Stimulated activated CD8-positive, alpha-beta memory T cell treated with anti-CD3 and anti-CD28 coated beads, Interleukin-15, amount 100 ng/mL, for 48 hours (primary cell): ENCODE measurements around the gene CDK5RAP1.
"Not testable (repeated sequence)": the region's sequence is repeated elsewhere in the genome, so short reads cannot be mapped to it uniquely, and the experiment has no call there.

ENCODE experiments used
- DNase-seq, 2 donors: peaks; one replicate each; pipeline ENCODE4 v3.0.0-alpha.2; 2020; ENCODE audit warnings: low read depth in 2 of 2

Gene CDK5RAP1

GRCh38 chr20:33401184-33401920 is at the start of gene CDK5RAP1:
TSS of gene CDK5RAP1 (minus strand) at chr20:33401519. CDS start at chr20:33397064, 4,455 bp downstream.
- DNase-seq = peak; percentile 71 to 76

- no peak for DNase-seq
Observed at GRCh38 chr20:33450867-33451266, 49.5 kb upstream of the CDK5RAP1 start.

GRCh38 chr20:33445881-33446625 is 44.7 kb upstream of the CDK5RAP1 start:
- no peak for DNase-seq

GRCh38 chr20:33444797-33445560 is 43.7 kb upstream of the CDK5RAP1 start:
- no peak for DNase-seq

GRCh38 chr20:33443512-33444239 is 42.4 kb upstream of the CDK5RAP1 start, which contains the start of gene SNTA1:
TSS of gene SNTA1 (minus strand) at chr20:33443763. CDS start at chr20:33443620, 143 bp downstream.
- DNase-seq = peak; percentile 80 to 87

- no peak for DNase-seq
Observed at GRCh38 chr20:33443006-33443511, 41.7 kb upstream of the CDK5RAP1 start.

- DNase-seq = no peak
Observed at GRCh38 chr20:33442136-33443005, 41.1 kb upstream of the CDK5RAP1 start.

- no peak for DNase-seq
Observed at GRCh38 chr20:33441142-33441955, 40.0 kb upstream of the CDK5RAP1 start.

GRCh38 chr20:33440562-33440961 is 39.2 kb upstream of the CDK5RAP1 start:
- not testable (repeated sequence) for DNase-seq

- no peak for DNase-seq
Observed at GRCh38 chr20:33438481-33438880, 37.2 kb upstream of the CDK5RAP1 start.

- DNase-seq = no peak
Observed at GRCh38 chr20:33437141-33437911, 36.0 kb upstream of the CDK5RAP1 start.

GRCh38 chr20:33434434-33434833 is 33.1 kb upstream of the CDK5RAP1 start:
- no peak for DNase-seq

- no peak for DNase-seq
Observed at GRCh38 chr20:33433465-33434234, 32.3 kb upstream of the CDK5RAP1 start.

- no peak for DNase-seq
Observed at GRCh38 chr20:33431797-33432381, 30.6 kb upstream of the CDK5RAP1 start.

- DNase-seq = not testable (repeated sequence)
Observed at GRCh38 chr20:33423875-33424274, 22.6 kb upstream of the CDK5RAP1 start.

GRCh38 chr20:33423141-33423834 is 22.0 kb upstream of the CDK5RAP1 start:
- DNase-seq = no peak
